Left ventricle myocardium superior (tissue), 1 donor: ENCODE results near the gene TRPV4. TPM values are rescaled to one million over a fixed set of nuclear protein-coding genes. Genes with fewer than 3 reads are reported as not detected.

Source experiments
- ATAC-seq: fragments of 200-7000 bp; cut with Tn5 transposase; one replicate; pipeline ENCODE4 v1.9.1; 2020; ENCODE audit warnings: mild to moderate bottlenecking, moderate library complexity
- DNase-seq: peaks from one replicate; pipeline ENCODE4 v3.0.0-alpha.2; 2020
- intact Hi-C: fragments of 100-400 bp; cut with micrococcal nuclease; formaldehyde crosslinking; loops from one replicate; pipeline ENCODE4 v1.11.0; 2022
- total RNA-seq: library from RNA; stranded (reverse); fragmentation: NEBNext Ultra II Directional; extraction: Animal tissue kit (Norgen Biotek cat#: 25700); gene quantifications from one replicate; pipeline ENCODE4 v1.2.1, GENCODE V29; 2021
- donor health status: DM: no; HTN: yes; CAD: no; lungs with severe emphysema.

The TRPV4 gene
- total RNA-seq, 1 donor from 2014 or later: 0.25 TPM

- intact Hi-C loops: no loop called here
- ATAC-seq: no peak
- no peak for DNase-seq
Observed at GRCh38 chr12:109792992-109793391, 40.2 kb downstream of the TRPV4 start.

DNA sequence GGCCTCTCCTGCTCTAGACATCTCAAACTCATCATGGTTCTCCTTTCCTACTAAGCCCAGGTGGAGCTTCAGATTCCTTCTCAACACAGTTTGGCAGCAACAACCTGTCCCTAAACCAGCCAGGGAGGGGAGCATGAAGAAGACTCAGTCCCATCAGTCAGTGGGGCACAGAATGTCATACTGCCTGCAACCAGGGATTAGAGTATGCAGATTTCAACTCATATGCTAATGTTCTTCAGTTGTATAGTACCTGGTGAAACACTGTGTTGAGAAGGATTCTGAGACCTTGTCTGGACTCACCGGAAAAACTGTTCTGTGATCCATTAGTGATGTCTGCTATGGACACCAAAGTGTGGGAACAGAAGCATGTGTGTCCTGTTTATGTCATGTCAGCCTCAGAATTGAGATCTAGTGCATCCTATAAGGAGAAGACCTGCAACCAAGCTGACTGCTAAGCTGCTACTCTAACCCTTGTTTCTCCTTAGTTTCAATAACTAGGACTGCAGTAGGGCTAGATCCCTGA lies 43.6 kb downstream of the TRPV4 start:
- DNase-seq (no peak), ATAC-seq (no peak)
- intact Hi-C loops: no loop called here

GRCh38 chr12:109786799-109787198 lies 46.4 kb downstream of the TRPV4 start:
- intact Hi-C loops: no loop called here
- DNase-seq: no peak
- no peak for ATAC-seq

DNA sequence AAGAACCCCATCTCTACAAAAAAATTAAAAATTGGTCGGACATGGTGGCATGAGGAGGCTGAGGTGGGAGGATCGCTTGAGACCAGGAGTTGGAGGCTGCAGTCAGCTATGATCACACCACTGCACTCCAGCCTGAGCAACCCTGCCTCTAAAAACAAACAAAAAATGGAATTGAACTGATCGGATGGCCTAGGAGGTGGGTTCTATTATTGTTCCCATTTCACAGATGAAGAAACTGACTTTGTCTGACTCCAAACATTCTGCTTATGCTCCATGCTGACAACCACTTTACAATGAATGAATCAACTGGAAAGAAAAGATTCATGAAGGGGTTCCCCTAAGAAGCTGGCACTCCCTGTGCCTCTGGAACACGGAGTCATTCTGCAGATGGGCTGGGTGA lies 47.3 kb downstream of the TRPV4 start:
- no peak for ATAC-seq
- intact Hi-C loops: no loop called here
- DNase-seq: no peak

GRCh38 chr12:109783965-109784244 lies 49.3 kb downstream of the TRPV4 start:
- ATAC-seq: no peak
- DNase-seq: no peak
- intact Hi-C loops: no loop called here

DNA sequence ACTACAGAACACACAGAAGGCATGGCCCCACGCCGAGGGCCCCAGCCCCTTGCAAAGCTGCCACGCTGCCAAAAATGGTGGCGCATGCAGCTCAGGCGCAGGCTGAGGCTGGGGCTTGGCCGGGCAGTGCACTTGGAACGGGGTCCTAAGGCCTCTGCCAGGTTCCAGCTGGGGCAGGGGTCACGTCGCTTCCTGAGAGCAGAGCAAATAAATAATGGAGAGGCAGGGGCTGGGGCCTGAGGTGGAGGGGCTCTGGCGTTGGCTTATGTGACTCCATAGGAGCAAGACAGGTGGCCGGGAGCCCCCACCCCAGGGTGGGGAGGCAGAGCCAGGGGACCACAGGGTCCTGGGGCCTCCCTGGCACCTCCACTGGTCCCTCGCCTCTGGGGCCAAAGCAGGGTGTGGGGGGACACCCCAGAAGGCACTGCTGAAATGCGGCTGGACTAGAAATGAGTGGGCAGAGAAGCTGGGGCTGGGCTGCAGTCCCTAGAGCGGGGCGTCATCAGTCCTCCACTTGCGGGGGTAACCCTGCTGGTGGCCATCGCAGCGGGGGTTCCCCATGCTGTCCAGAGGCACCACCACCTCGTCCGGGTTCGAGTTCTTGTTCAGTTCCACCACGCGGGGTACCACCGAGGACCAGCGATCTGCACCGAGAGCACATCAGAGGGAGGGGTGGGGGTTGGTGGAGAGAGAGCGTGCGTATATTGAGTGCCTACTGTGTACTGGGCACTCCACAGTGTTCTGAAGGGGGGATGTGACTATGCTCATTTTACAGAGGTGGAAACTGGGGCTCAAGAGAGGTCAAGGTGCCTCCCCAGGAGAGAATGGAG lies 49.8 kb downstream of the TRPV4 start:
- intact Hi-C loops: no loop called here
- ATAC-seq (no peak), DNase-seq (no peak)

DNA sequence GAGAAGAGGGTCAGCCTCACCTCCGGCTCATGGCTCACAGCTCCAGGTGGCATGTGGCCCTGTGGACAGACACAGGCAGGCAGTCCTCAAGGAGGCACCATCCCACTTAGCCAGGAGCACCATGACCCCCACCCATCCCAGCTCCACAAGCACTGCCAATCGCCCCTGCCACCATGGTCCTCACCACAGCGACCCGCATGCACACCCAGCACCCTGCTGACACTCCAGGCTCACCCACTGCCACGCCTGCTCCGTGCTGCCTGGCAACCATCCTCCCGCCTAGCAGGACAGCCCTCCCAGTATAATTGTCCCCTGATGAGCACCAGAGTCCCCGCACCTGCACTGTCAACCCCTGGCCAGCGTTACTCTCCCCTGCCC lies 50.9 kb downstream of the TRPV4 start:
- ATAC-seq (no peak), DNase-seq (no peak)
- intact Hi-C loops: no loop called here

GRCh38 chr12:109781668-109782325 lies 51.4 kb downstream of the TRPV4 start:
- DNase-seq: no peak
- intact Hi-C loops: no loop called here
- ATAC-seq: no peak

DNA sequence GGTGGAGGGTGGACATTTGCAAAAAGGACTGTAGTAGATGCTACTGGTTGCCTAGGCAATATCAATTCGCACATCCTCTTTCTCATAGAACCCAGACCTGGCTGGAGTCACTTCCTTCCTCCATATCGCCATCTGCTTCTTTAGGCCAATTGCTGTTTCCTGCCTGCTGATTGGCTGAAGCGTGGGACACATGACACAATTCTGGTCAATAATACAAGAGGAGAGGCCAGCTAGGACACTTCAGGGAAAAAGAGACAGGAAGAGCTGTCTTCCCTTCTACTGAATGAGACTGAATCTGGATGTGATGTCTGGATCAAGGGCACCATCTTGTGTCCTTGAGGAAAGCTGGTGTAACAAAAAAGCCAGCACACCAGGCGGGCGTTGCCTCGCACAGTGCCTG lies 53.8 kb downstream of the TRPV4 start:
- DNase-seq (no peak), ATAC-seq (no peak)
- intact Hi-C loops: loop anchor here (5.0 to 10.0 kb wide), 2 partner anchors 262 to 355 kb away; no protein-coding TSS in a partner anchor

DNA sequence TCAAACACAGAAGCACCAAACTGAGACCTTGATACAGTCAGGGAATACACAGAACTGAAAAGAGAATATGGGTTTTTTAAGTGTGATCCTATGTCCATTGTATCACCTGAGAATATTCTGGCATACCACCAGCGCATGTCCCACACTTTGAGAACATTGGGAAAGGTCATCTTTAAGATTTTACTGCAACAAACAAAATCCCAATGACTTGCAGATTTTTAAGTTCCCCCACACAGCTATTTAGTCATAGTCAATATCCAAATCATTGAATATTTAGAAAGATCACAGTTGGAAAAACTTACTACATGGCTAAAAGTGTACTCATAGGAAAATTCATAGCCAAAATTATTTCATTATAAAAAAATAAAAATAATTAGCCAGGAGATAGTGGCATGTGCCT lies 54.5 kb downstream of the TRPV4 start:
- ATAC-seq (no peak), DNase-seq (no peak)
- intact Hi-C loops: loop anchor here (5.0 to 10.0 kb wide), 2 partner anchors 261 to 354 kb away; no protein-coding TSS in a partner anchor

DNA sequence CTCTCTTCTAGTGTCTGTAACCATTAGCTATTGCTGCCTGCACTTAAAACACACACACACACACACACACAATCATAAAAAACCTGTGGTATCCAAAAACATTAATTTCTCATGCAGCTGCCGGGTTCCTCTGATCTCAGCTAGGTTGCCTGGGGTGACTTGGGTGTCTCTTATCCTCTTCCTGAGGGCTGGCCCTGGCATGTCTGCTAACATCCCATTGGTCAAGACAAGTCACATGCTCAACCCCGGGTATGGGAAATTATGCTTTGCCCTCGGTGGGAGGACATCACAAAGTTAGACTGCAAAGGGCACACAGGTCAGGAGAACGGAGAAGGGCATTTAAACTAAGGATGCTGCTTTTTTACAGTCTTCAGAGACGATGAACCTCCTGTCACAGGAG lies 55.7 kb downstream of the TRPV4 start:
- no peak for DNase-seq
- intact Hi-C loops: loop anchor here (5.0 to 10.0 kb wide), 2 partner anchors 260 to 353 kb away; no protein-coding TSS in a partner anchor
- ATAC-seq: peak; percentile 33

- ATAC-seq (peak; percentile 40), DNase-seq (no peak)
- intact Hi-C loops: loop anchor here (5.0 to 10.0 kb wide), 2 partner anchors 259 to 352 kb away; no protein-coding TSS in a partner anchor
Observed at GRCh38 chr12:109776624-109777023, 56.6 kb downstream of the TRPV4 start.

GRCh38 chr12:109775172-109775881 lies 57.9 kb downstream of the TRPV4 start:
- DNase-seq (peak; percentile 84), ATAC-seq (peak; percentile 84)
- intact Hi-C loops: loop anchor here (5.0 to 10.0 kb wide), 2 partner anchors 258 to 351 kb away; no protein-coding TSS in a partner anchor

- DNase-seq (peak; percentile 51), ATAC-seq (peak; percentile 47)
- intact Hi-C loops: loop anchor here (5.0 to 10.0 kb wide), 2 partner anchors 176 to 349 kb away; no protein-coding TSS in a partner anchor
Observed at GRCh38 chr12:109773384-109774011, 59.7 kb downstream of the TRPV4 start.

- ATAC-seq (no peak), DNase-seq (no peak)
- intact Hi-C loops: loop anchor here (5.0 to 10.0 kb wide), 2 partner anchors 175 to 348 kb away; no protein-coding TSS in a partner anchor
Observed at GRCh38 chr12:109772622-109773321, 60.4 kb downstream of the TRPV4 start.

GRCh38 chr12:109771746-109772621 lies 61.2 kb downstream of the TRPV4 start:
- DNase-seq (no peak), ATAC-seq (no peak)
- intact Hi-C loops: loop anchor here (5.0 to 10.0 kb wide), 2 partner anchors 175 to 347 kb away; no protein-coding TSS in a partner anchor

DNA sequence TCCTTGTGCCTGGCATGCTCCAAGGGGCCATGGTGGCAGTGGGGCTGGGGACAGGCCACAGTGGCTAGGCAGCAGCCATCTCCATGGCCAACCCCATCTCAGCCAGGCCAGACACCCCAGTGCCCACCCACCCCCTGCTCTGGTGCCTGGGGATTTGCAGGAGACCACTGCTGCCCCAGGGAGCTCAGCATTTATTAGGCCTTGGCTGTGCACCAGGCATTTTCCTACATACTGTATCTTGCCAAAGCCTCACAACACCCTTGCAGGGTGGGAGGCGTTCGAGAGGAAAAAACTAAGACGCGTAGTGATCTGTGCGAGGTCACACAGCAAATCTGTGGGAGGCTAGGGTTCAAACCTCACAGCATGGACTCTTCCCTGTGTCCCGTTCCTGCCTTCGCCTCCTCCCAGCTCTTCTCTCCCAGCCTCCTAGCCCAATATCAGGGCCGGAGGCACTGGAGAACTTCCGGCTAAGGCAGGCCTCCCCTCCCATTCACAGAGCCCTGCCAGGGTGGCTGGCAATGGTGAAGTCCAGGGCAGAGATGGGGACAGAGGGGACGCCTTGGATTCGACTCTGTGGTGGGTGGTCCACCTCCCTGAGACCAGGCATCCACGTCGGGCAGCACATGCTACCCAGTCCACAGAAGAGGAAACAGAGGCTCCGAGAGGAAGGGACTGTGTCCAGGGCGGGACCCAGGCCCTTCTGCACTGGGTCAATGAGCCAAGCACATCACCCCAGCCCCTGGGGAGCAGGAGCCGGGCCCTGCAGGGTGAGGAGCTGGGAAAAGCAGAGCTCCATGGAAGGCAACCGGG lies 62.1 kb downstream of the TRPV4 start:
- ATAC-seq (no peak), DNase-seq (no peak)
- intact Hi-C loops: loop anchor here (5.0 to 10.0 kb wide), 2 partner anchors 174 to 346 kb away; no protein-coding TSS in a partner anchor
